ENCODE measurements around the gene EDAR.

The EDAR gene

GRCh38 chr2:108965540-108966289 is 23.3 kb downstream of the EDAR start:
- DNase-seq = no peak

DNA sequence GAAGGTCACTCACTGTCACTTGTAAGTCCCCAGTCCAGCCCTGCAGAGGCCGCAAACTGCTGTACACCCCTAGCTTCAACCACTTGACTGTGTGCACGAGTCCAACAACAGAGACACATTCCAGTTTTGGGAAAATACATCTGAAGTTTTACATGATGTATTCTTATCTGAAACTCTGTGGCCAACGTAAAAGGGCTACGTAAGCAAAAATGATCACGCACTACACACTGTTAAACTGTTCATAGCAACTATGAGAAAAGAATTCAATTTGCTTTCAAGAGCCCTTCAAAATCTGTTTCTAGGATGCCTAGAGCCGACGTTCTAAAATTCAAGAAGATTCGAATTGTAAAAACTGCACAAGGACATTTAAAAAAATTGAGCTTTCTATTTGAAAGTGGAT is 26.0 kb downstream of the EDAR start:
- no peak for DNase-seq

- DNase-seq = no peak
These were observed 27.2 kb downstream of the EDAR start for GRCh38 chr2:108961796-108962195.

- DNase-seq = no peak
These were observed 29.0 kb downstream of the EDAR start for GRCh38 chr2:108960006-108960405.

GRCh38 chr2:108959401-108959800 is 29.6 kb downstream of the EDAR start:
- no peak for DNase-seq

DNA sequence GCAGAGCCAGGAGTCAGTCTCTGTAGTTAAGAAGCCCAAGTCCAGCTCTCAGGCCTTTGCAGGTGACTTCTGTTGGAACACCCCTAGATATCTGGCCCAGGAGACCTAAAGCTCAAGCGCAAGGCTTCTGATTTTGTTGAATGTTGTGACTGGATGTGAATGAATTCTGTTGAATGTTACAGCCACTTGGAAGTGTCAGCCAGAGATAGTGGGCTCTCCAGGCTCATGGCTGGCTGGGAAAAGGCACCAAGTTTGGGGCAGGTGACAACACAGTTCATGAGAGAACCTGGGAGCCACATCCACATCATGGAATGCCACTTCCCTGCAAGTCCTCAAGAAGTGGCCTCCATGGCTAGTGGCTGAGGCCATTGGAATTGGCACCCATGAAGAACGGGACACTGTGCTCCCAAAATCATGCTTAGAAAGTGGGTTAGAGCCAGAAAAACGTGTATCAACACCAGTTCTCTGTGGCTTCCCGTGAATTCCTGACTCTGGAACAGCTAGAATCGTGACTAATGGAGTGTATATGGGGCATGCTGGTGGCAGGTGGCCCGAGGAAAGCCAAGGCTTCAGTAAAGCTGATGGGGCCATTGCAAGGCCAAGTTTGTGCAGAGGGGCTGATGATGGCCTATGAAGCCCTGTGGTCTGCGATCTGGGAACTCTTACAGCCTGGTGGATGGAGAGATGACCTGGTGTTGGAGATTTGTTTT is 30.2 kb downstream of the EDAR start:
- DNase-seq = no peak

DNA sequence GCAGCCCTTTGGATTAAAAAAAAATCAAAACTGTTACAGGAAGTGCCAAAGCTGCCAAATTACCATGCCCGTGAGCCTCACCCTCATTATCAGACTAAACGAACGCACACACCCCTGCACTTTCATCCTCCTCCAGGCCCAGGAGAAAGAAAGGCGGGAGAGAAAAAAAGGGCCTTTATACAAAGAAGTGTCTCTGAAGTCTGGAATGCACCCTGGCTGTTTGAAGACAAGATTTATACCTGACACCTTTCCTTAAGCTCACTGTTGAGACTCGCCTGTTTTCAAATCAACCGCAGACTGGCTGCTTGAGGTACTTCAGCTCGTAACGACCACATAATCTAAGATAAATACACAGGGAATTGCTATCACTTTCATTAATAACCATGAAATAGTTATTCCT is 31.0 kb downstream of the EDAR start:
- DNase-seq = no peak

DNA sequence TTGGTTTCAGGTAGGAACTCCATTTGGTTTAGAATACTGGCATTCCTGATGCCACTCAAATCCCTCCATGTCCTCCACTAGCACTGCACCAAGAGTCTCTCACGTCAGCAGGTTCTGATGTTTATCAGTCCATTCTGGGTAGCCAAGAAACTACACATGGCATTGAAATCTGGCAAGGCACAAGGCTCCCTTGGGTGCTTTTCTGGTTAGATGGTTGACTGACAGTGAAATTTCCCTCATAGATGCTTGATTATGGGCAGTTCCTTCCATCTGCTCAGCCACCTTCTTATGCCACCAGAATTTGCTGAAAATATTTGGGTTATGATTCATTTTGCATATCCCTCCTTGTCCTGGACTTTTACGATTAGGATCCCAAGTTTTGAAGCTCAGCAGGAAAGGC is 32.6 kb downstream of the EDAR start:
- no peak for DNase-seq

GRCh38 chr2:108950369-108951135 is 38.5 kb downstream of the EDAR start:
- DNase-seq = no peak

GRCh38 chr2:108949316-108950239 is 39.4 kb downstream of the EDAR start:
- DNase-seq = no peak

- DNase-seq = no peak
These were observed 41.6 kb downstream of the EDAR start for GRCh38 chr2:108947271-108947907.

DNA sequence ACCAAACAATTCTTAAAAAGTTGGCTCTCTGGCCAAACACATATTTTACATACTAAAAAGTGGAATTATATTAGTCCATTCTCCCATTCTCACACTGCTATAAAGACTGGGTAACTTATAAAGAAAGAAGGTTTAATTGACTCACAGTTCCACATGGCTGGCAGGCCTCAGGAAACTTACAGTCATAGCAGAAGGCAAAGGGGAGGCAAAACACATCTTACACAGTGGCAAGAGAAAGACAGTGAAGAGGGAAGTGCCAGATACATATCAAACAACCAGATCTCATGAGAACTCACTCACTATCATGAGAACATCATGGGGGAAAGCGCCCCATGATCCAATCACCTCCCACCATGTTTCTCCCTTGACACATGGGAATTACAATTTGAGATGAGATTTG is 42.6 kb downstream of the EDAR start:
- no peak for DNase-seq

DNA sequence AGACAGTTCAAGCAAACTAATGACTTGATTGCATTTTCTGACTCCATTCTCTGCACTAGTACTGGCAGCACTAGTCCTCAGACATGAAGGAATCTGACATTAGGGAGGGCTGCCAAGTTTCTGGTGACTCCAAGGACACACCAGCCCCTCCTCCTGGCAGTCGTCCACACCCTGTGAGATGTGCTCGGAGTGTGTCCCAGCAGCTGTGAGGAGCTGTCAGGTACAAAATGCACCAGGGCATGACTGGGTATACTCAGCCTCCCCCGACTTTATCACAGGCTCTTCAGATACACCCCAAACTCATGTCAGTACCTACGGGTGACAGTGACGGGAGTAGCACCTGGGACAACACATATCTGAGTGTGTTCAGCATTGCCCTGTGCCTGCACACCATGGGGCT is 43.1 kb downstream of the EDAR start:
- DNase-seq = no peak

GRCh38 chr2:108944601-108945331 is 44.3 kb downstream of the EDAR start:
- DNase-seq = no peak

- DNase-seq = no peak
These were observed 45.3 kb downstream of the EDAR start for GRCh38 chr2:108943751-108944150.

- no peak for DNase-seq
These were observed 46.1 kb downstream of the EDAR start for GRCh38 chr2:108942888-108943287.

DNA sequence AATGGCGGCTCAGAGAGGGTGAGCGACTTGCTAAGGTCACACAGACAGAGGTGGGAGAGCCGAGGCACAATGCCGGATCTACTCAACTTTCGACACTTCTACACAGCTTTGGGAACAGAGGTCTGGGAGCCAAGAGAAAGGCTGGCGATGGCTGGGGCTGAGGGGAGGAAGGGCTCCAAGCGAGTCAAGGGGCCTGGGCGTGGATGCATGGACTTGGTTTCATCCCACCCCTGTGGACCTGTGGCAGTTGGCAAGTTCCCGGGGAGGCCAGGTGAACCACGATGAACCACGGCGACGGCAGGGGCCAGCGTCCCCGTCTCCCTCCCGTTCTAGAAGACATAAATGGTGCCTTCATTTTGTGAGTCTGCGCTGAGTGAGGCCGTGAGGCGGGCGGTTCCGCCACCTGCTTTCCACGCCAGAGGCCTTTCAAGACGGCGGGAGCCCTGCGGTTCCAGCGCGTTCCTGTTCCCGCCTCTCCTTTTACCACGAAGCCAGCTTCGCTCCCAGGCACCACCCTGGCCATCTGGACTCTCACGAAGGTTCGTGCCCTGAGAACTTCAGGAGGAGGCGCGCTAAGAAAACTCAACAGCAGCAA is 46.7 kb downstream of the EDAR start:
- no peak for DNase-seq

DNA sequence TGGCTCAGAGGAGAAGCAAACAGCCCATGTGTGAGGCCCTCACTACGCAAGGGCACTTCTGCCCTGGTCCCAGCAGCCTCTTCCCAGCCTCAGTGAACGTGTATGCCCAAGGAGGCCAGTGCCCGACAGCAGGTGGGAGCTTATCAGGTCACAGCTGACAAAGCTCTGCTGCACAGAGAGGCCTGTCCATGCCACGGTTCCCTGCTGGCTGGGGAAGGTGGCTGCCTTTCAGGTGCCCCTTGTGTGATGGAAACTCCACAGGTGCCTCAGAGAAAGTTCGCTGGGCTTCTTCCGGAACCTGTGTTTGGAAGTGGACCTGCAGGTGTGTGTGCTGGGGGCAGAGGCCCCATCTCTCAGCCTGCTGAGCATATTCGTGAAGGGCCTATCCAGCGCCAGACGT is 47.3 kb downstream of the EDAR start:
- no peak for DNase-seq

- DNase-seq = no peak
These were observed 47.8 kb downstream of the EDAR start for GRCh38 chr2:108941161-108941665.

- no peak for DNase-seq
These were observed 48.9 kb downstream of the EDAR start for GRCh38 chr2:108940156-108940555.
